Measurements from ENCODE around the gene CNRIP1. TPM values are rescaled to one million over a fixed set of nuclear protein-coding genes. Genes with fewer than 3 reads are reported as not detected.

The CNRIP1 gene
- total and polyA plus RNA-seq, 2 of the 4 experiments (the other 2 are of a cell fraction) = 23.3 to 32.7 TPM

GRCh38 chr2:68248806-68249205, 70.9 kb downstream of the CNRIP1 start:
- Histone ChIP-seq H3K23ac (ENCODE audit: low read depth, low read length) (peak overlapping the region; percentile 72), H4K5ac (ENCODE audit: low read depth, low read length) (no peak overlapping the region), H3K18ac (ENCODE audit: low read depth, low read length) (no peak overlapping the region), H3K56ac (ENCODE audit: extremely low read depth, insufficient read depth, low read length) (no peak overlapping the region), H3K79me1 (ENCODE audit: low read depth in 1 of 2, low read length in 2 of 2) (peaks cover 5 to 49% of the 10 kb centered on the region in 2 experiments; a peak in 3 of 4 replicates), H2BK15ac (ENCODE audit: low read depth, low read length) (no peak overlapping the region), H3K4me1 (ENCODE audit: control insufficient read depth, insufficient read depth, low read length) (peaks cover 15% of the 10 kb centered on the region), H3K27ac (ENCODE audit: insufficient read depth, low read length) (no peak overlapping the region), H4K20me1 (ENCODE audit: insufficient read depth, low read length) (peaks cover 74% of the 10 kb centered on the region), H3K4me3 (ENCODE audit: insufficient read depth, low read depth, low read length) (no peak overlapping the region), H3K9me1 (ENCODE audit: insufficient read depth, low read length) (peaks cover 17% of the 10 kb centered on the region), H3K9ac (ENCODE audit: low read depth, low read length) (no peak overlapping the region), H2AK5ac (ENCODE audit: low read depth, low read length) (no peak overlapping the region), H3K27me3 (ENCODE audit: control insufficient read depth, insufficient read depth, low read length) (no peaks in the 10 kb centered on the region), H3K14ac (replicated peaks; ENCODE audit: low read depth, low read length) (no peak overlapping the region), H2BK120ac (ENCODE audit: low read depth, low read length) (no peak overlapping the region), H3K4ac (ENCODE audit: low read depth, low read length) (no peak overlapping the region), H2AK9ac (replicated peaks; ENCODE audit: low read depth, low read length, poor library complexity) (no peak overlapping the region), H4K91ac (ENCODE audit: insufficient read depth, low read depth, low read length) (no peak overlapping the region), H3K4me2 (ENCODE audit: low read depth, low read length) (peak overlapping the region; percentile 53), H4K8ac (ENCODE audit: low read depth in 2 of 2, low read length in 2 of 2) (no peak overlapping the region; a peak in 1 of 4 replicates), H2BK5ac (ENCODE audit: low read depth, low read length, poor library complexity, severe bottlenecking) (no peak overlapping the region), H3K9me3 (ENCODE audit: control insufficient read depth, insufficient read depth, low read length) (no peaks in the 10 kb centered on the region), H2AFZ (replicated peaks; ENCODE audit: low read length, poor library complexity) (no peak overlapping the region), H3K36me3 (ENCODE audit: control insufficient read depth, insufficient read depth, low read length) (peaks cover 4% of the 10 kb centered on the region), H2BK20ac (ENCODE audit: low read depth, low read length) (no peak overlapping the region)
- intact Hi-C loops (cut with micrococcal nuclease) = no loop called here
- dilution Hi-C loops (cut with HindIII; ENCODE audit: low sequenced_read_pairs, unreplicated experiment) = no loop called here
- POLR2A ChIA-PET (ENCODE audit: unreplicated experiment) = no interaction called here
- TF ChIP-seq MAFK (IDR thresholded peaks at IDR 0.05; ENCODE audit: low read depth, low read length) = no peak
- no peak for TF ChIP-seq SMC3 (IDR thresholded peaks at IDR 0.05; ENCODE audit: low read depth, low read length)
- no peak for TF ChIP-seq CHD1 (IDR thresholded peaks at IDR 0.05; ENCODE audit: low read depth, low read length)
- TF ChIP-seq CEBPB (IDR thresholded peaks at IDR 0.05; ENCODE audit: low read depth, low read length) = no peak
- TF ChIP-seq POLR2A (IDR thresholded peaks at IDR 0.05; ENCODE audit: low read depth, low read length) = no peak
- no peak for TF ChIP-seq MXI1 (IDR thresholded peaks at IDR 0.05; ENCODE audit: borderline replicate concordance, low read depth, low read length)
- TF ChIP-seq USF2 (IDR thresholded peaks at IDR 0.05; ENCODE audit: low read depth, low read length) = no peak
- no peak for TF ChIP-seq MAZ (IDR thresholded peaks at IDR 0.05; ENCODE audit: borderline replicate concordance, low read depth, low read length)
- TF ChIP-seq RCOR1 (IDR thresholded peaks at IDR 0.05; ENCODE audit: insufficient replicate concordance, low read length) = no peak
- no peak for TF ChIP-seq ELK1 (IDR thresholded peaks at IDR 0.05; ENCODE audit: borderline replicate concordance, low read depth, low read length)
- no peak for TF ChIP-seq RFX5 (IDR thresholded peaks at IDR 0.05; ENCODE audit: low read depth, low read length)
- no peak for TF ChIP-seq NFE2L2 (IDR thresholded peaks at IDR 0.05; ENCODE audit: low read depth, low read length)
- TF ChIP-seq FOS (IDR thresholded peaks at IDR 0.05; ENCODE audit: low read depth, low read length) = no peak
- no peak for TF ChIP-seq RAD21 (IDR thresholded peaks at IDR 0.05; ENCODE audit: low read length)
- in situ Hi-C loops (cut with MboI; ENCODE audit: low sequenced_read_pairs) = loop anchor here (10.0 kb wide), 1 partner anchor 54 kb away; no protein-coding TSS in a partner anchor
- no TSS peak for BruUV-seq (replicated peaks)
- ATAC-seq (ENCODE audit: low read depth) (no peak), DNase-seq (no peak)
- CTCF ChIA-PET = no interaction called here
- no CpG with 5 or more reads among the region's 2 CpGs for WGBS, 2 experiments (ENCODE audit: extremely low coverage in 2 of 2, insufficient read length in 1 of 2)
